HG03025 (cell line): ENCODE results near the gene RALBP1.

Source experiments
- ATAC-seq: cut with Tn5 transposase; IDR thresholded peaks from one replicate; pipeline ENCODE4 v1.9.1; 2021; ENCODE audit warnings: mild to moderate bottlenecking, moderate library complexity; ENCODE audit not compliant: unreplicated experiment, low FRiP score

The RALBP1 gene

DNA sequence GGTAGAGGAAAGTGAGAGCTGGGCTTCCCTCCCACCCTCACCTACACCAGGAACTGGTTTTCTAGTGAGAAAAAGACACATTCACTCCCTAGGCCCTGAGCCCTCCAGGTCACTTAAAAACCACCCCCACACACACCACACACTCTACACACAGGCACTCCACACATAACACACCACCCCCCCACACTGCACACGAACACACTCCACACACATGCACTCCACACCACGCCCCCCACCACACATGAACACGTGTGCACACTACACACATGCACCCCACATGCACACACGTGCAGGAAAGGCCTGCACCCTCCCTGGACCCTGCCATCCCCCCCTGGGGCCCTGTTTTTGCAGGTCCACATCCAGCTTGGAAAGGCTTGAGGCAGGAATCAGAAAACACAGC lies 67.6 kb downstream of the RALBP1 start:
- no peak for ATAC-seq

- ATAC-seq, result no peak
Observed at GRCh38 chr18:9545029-9545428, 69.7 kb downstream of the RALBP1 start.

GRCh38 chr18:9546468-9546867 lies 71.2 kb downstream of the RALBP1 start:
- no peak for ATAC-seq

- ATAC-seq, result no peak
Observed at GRCh38 chr18:9547782-9548181, 72.5 kb downstream of the RALBP1 start.

DNA sequence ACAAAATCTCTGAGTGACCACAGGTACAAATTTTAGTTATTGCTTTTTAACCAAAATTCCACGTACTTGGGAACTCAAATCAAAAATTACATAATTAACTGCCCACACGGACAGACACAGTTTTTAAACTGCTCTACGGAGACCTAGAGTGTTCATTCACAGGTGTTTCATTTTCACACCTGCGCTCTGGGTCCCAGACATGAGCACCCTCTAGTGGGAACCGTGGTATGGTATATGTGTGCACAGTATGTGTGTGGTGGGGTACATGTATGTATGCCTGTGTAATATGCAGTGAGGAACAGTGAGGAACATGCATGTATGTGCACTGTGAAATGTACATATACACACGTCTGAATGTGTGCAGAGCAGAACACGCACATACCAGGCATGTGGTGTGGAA lies 74.1 kb downstream of the RALBP1 start:
- no peak for ATAC-seq

GRCh38 chr18:9550429-9550828 lies 75.1 kb downstream of the RALBP1 start:
- no peak for ATAC-seq

GRCh38 chr18:9552191-9552590 lies 76.9 kb downstream of the RALBP1 start:
- no peak for ATAC-seq

DNA sequence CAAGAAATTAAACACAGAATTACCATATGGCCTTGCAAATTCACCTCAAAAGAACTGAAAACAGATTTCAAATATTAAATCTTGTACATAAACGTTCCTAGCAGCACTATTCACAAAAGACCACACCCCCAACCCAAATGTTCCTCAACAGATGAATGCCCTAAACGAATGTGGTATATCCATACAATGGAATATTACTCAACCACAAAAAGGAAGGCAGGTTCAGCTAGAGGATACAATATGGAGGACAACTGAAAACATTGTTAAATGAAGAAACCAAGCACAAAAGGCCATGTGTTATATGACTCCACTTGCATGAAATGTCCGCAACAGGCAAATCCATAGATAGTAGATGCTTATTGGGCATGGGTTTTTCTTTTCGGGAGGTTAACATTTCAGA lies 77.3 kb downstream of the RALBP1 start:
- ATAC-seq, result no peak

GRCh38 chr18:9557250-9557943 lies 82.1 kb downstream of the RALBP1 start:
- ATAC-seq, result no peak

DNA sequence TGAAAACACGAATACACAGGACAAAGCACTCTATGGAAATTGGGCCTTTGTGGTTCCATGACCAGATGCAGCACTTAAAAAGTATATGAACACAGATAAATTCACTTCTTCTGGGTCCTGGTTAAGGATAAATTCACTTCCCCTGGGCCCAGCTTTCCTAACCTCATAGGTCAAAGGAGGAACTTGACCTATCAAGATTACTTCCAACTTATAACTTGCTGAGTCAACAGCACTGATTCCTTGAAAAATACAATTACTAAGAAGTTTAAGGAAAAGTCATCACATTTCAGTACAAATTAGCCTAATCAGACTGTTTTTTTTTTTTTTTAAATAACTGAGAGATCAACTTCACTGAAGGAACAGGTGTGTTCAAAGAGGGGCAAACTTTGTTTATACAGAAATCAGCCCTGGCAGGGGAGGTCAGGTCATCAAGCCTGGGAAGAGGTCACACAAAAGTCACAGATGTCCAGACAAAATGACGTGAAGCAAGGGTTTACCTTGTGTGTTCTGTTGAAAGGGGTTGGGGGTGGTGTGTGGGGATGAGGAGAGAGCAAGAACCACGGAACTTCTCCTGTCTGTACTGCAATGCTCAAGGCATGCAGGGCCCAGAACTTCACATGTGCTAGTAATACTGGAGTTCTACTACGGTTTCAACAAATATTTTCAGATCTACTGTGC lies 83.2 kb downstream of the RALBP1 start:
- ATAC-seq, result no peak

- no peak for ATAC-seq
Observed at GRCh38 chr18:9559253-9559652, 83.9 kb downstream of the RALBP1 start.

DNA sequence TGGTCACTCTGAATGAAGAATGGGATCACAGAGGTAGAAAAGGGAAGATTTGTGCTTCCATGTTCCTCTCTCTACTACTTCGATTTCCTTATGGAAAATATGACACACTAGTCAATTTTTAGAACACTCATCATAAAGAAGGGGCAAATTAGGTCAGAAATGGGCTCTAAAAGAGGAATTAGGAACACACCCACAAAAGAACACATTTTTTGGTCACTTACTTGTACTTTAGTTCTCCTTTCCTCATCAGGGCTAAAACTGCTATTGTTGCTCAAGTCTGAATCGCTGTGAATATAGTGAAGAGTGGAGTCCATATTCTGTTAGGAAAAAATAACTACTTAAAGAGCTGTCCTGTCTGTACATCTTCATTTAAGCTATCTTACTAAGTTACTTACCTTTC lies 86.4 kb downstream of the RALBP1 start:
- no peak for ATAC-seq

GRCh38 chr18:9562584-9562983 lies 87.3 kb downstream of the RALBP1 start:
- ATAC-seq, result no peak

GRCh38 chr18:9563331-9563730 lies 88.0 kb downstream of the RALBP1 start:
- no peak for ATAC-seq

- no peak for ATAC-seq
Observed at GRCh38 chr18:9565407-9565806, 90.1 kb downstream of the RALBP1 start.

GRCh38 chr18:9568186-9568585 lies 92.9 kb downstream of the RALBP1 start:
- no peak for ATAC-seq

GRCh38 chr18:9569178-9569577 lies 93.9 kb downstream of the RALBP1 start:
- ATAC-seq, result no peak

GRCh38 chr18:9570255-9570654 lies 94.9 kb downstream of the RALBP1 start:
- ATAC-seq, result no peak

- ATAC-seq, result no peak
Observed at GRCh38 chr18:9571546-9571945, 96.2 kb downstream of the RALBP1 start.

DNA sequence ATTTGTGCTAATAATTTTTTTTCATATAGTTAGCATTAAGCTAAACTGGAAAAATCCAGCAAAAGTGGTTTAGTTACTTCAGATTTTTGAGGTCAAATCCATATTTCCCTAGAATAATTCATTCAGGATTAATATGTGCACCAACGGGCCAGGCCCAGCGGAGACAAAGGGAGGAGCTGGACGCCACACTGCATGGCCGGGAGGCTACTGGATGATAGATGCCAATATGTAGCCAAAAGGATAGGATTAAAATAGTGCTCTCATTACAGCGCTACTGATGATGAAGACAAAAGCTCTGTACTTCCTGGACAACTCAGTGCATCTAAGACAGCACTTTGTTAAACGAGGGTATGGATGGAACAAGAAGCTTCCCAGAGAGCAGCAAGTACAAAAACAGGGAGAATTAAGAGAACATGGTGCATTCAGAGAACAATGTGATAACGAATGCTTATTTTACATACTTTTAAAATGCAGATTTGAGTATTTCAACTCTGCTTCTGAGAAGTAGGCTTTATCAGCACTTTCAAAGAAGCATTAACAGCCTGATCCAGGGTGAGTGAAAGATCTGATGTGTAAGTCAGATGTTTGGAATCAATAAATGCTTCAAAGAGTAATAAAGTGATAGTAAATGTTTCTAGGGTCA lies 99.3 kb downstream of the RALBP1 start:
- no peak for ATAC-seq

- ATAC-seq, result no peak
Observed at GRCh38 chr18:9575558-9575957, 100.2 kb downstream of the RALBP1 start.

- no peak for ATAC-seq
Observed at GRCh38 chr18:9577361-9577760, 102.0 kb downstream of the RALBP1 start.
